PC-3 (cell line): ENCODE data around the gene PIEZO1. TPM values are rescaled to one million over a fixed set of nuclear protein-coding genes. Genes with fewer than 3 reads are reported as not detected.
"Not testable (repeated sequence)": the region's sequence is repeated elsewhere in the genome, so short reads cannot be mapped to it uniquely, and the experiment has no call there.

Experiments
- ATAC-seq: fragments of 200-7000 bp; cut with Tn5 transposase; 2 replicates; pipeline ENCODE4 v1.9.1; 2020; ENCODE audit warnings: mild to moderate bottlenecking, moderate library complexity
- BruUV-seq: library from RNA; stranded (reverse); fragments of 400-500 nt; replicated peaks from 2 replicates; lab custom pipeline; 2021; lab: Mats Ljungman, UMichigan
- CTCF ChIA-PET: fragments of 300-600 bp; sonication (Branson Sonifier 250); formaldehyde crosslinking; loops from one replicate; lab custom pipeline; 2022; ENCODE audit warnings: antibody characterized with exemption; lab: Charles Lee
- POLR2A ChIA-PET: fragments of 300-600 bp; sonication (Branson Sonifier 250); formaldehyde crosslinking; loops from one replicate; lab custom pipeline; 2022; ENCODE audit warnings: antibody characterized with exemption; ENCODE audit not compliant: unreplicated experiment; lab: Charles Lee
- DNase-seq: peaks from one replicate; pipeline ENCODE4 v3.0.0-alpha.2; 2015
- H2AFZ ChIP-seq: fragments of 300-600 bp; sonication (generic); 2 replicates; pipeline ENCODE4 v1.6.0; 2016; ENCODE audit warnings: antibody characterized with exemption, low read length
- H3F3A ChIP-seq: fragments of 300-600 bp; sonication (generic); one replicate; pipeline ENCODE4 v1.6.0; 2017; ENCODE audit warnings: antibody characterized with exemption, low read length, control low read depth, mild to moderate bottlenecking; ENCODE audit not compliant: unreplicated experiment
- H3K27ac ChIP-seq: fragments of 300-600 bp; sonication (generic); 2 replicates; pipeline ENCODE4 v1.5.1; 2016; ENCODE audit warnings: mild to moderate bottlenecking, low read length
- H3K27me3 ChIP-seq: fragments of 300-600 bp; sonication (generic); 2 replicates; pipeline ENCODE4 v1.6.1; 2016; ENCODE audit warnings: low read length, mixed read lengths
- H3K36me3 ChIP-seq: fragments of 300-600 bp; sonication (generic); 2 replicates; pipeline ENCODE4 v1.6.1; 2016; ENCODE audit warnings: low read depth, mixed run types, low read length, mixed read lengths
- H3K4me1 ChIP-seq: fragments of 300-600 bp; sonication (generic); 2 replicates; pipeline ENCODE4 v1.5.1; 2016; ENCODE audit warnings: low read length; ENCODE audit not compliant: insufficient read depth
- H3K4me2 ChIP-seq: fragments of 300-600 bp; sonication (generic); 2 replicates; pipeline ENCODE4 v1.6.0; 2016; ENCODE audit warnings: low read length
- H3K4me3 ChIP-seq: fragments of 300-600 bp; sonication (generic); 2 replicates; pipeline ENCODE4 v1.5.1; 2016; ENCODE audit warnings: mild to moderate bottlenecking, low read length, mixed read lengths
- H3K79me2 ChIP-seq: fragments of 300-600 bp; sonication (generic); 2 replicates; pipeline ENCODE4 v1.6.1; 2017; ENCODE audit warnings: low read length, mixed read lengths
- H3K9ac ChIP-seq: fragments of 300-600 bp; sonication (generic); 2 replicates; pipeline ENCODE4 v1.6.0; 2016; ENCODE audit warnings: mild to moderate bottlenecking, low read length
- H3K9me2 ChIP-seq: fragments of 300-600 bp; sonication (generic); replicated peaks from 2 replicates; pipeline ENCODE4 v1.6.1; 2016; ENCODE audit warnings: mixed run types, low read length, mixed read lengths
- H3K9me3 ChIP-seq: fragments of 300-600 bp; sonication (generic); 2 replicates; pipeline ENCODE4 v1.6.1; 2016; ENCODE audit warnings: low read length, mixed read lengths
- H4K20me1 ChIP-seq: fragments of 300-600 bp; sonication (generic); 2 replicates; pipeline ENCODE4 v1.6.1; 2016; ENCODE audit warnings: low read length, mixed read lengths
- EZH2 ChIP-seq: fragments of 300-600 bp; sonication (generic); IDR thresholded peaks from one replicate; pipeline ENCODE4 v1.6.1; 2017; ENCODE audit warnings: antibody characterized with exemption, mild to moderate bottlenecking, low read length; ENCODE audit not compliant: unreplicated experiment
- EZH2phosphoT487 ChIP-seq: fragments of 300-600 bp; sonication (generic); IDR thresholded peaks from 2 replicates; pipeline ENCODE4 v1.6.1; 2018; ENCODE audit warnings: mild to moderate bottlenecking, antibody characterized with exemption, low read length, borderline replicate concordance
- intact Hi-C: fragments of 100-400 bp; cut with micrococcal nuclease; formaldehyde crosslinking; loops from 2 replicates; pipeline ENCODE4 v1.9.0; 2023
- total RNA-seq: library from RNA; depleted of rRNA; stranded (reverse); fragments of >200 nt; gene quantifications from 2 replicates; pipeline ENCODE4 v1.2.3, GENCODE V29; 2014
- TF ChIP-seq, protein P1 (sequence below): fragments of 300-600 bp; sonication (generic); conservative IDR thresholded peaks from 2 replicates; pipeline ENCODE4 v1.5.1; 2017; ENCODE audit warnings: antibody characterized with exemption, low read depth, mild to moderate bottlenecking, low read length

Gene PIEZO1
- total RNA-seq, 1 experiment from 2014 or later: 180 TPM

GRCh38 chr16:88772871-88773811 lies 11.9 kb downstream of the PIEZO1 start:
- peaks cover 37% of the 10 kb centered on the region for H3K4me1 ChIP-seq
- no peak overlapping the region for H3K4me2 ChIP-seq

GRCh38 chr16:88771781-88772180 lies 13.2 kb downstream of the PIEZO1 start:
- H3K9me2 ChIP-seq, H2AFZ ChIP-seq, H3K27me3 ChIP-seq, DNase-seq, ATAC-seq, H3K9ac ChIP-seq, H3F3A ChIP-seq, H3K4me3 ChIP-seq, POLR2A ChIA-PET, H3K4me2 ChIP-seq, BruUV-seq, intact Hi-C loops, H3K9me3 ChIP-seq, H3K27ac ChIP-seq, H3K36me3 ChIP-seq: not testable (repeated sequence)
- Histone ChIP-seq H3K79me2 (peaks cover 97% of the 10 kb centered on the region), H4K20me1 (peaks cover 19% of the 10 kb centered on the region; the same call in 1 of the 2 replicates), H3K4me1 (peaks cover 40% of the 10 kb centered on the region)
- CTCF ChIA-PET: interaction anchor here (1.9 kb wide), 1 partner anchor 34 kb away, joined by 9 read pairs; no protein-coding TSS in a partner anchor

More at GRCh38 chr16:88772871-88773811, 11.9 kb downstream of the PIEZO1 start:
- Histone ChIP-seq H3K9me3 (no peaks in the 10 kb centered on the region), H3K9ac (no peak overlapping the region), H4K20me1 (peaks cover 19% of the 10 kb centered on the region; the same call in 1 of the 2 replicates), H3F3A (no peaks in the 10 kb centered on the region), H3K9me2 (no peaks in the 10 kb centered on the region), H3K79me2 (peaks cover 97% of the 10 kb centered on the region), H3K27me3 (no peaks in the 10 kb centered on the region), H3K4me3 (no peak overlapping the region), H2AFZ (no peak overlapping the region), H3K36me3 (no peaks in the 10 kb centered on the region), H3K27ac (no peak overlapping the region)
- DNase-seq: peak; percentile 18
- ATAC-seq: no peak
- BruUV-seq: no TSS peak
- intact Hi-C loops: no loop called here
- ChIA-PET CTCF (interaction anchor here (0.6 to 1.1 kb wide), 2 partner anchors 11 to 36 kb away, joined by 3 to 7 read pairs; no protein-coding TSS in a partner anchor), POLR2A (interaction anchor here (0.6 to 0.7 kb wide), 2 partner anchors 9 to 11 kb away, joined by 6 to 7 read pairs; no protein-coding TSS in a partner anchor)
- TF ChIP-seq EZH2 (no peak), EZH2phosphoT487 (no peak)
- TF ChIP-seq, protein P1, sequence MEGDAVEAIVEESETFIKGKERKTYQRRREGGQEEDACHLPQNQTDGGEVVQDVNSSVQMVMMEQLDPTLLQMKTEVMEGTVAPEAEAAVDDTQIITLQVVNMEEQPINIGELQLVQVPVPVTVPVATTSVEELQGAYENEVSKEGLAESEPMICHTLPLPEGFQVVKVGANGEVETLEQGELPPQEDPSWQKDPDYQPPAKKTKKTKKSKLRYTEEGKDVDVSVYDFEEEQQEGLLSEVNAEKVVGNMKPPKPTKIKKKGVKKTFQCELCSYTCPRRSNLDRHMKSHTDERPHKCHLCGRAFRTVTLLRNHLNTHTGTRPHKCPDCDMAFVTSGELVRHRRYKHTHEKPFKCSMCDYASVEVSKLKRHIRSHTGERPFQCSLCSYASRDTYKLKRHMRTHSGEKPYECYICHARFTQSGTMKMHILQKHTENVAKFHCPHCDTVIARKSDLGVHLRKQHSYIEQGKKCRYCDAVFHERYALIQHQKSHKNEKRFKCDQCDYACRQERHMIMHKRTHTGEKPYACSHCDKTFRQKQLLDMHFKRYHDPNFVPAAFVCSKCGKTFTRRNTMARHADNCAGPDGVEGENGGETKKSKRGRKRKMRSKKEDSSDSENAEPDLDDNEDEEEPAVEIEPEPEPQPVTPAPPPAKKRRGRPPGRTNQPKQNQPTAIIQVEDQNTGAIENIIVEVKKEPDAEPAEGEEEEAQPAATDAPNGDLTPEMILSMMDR: no peak

DNA sequence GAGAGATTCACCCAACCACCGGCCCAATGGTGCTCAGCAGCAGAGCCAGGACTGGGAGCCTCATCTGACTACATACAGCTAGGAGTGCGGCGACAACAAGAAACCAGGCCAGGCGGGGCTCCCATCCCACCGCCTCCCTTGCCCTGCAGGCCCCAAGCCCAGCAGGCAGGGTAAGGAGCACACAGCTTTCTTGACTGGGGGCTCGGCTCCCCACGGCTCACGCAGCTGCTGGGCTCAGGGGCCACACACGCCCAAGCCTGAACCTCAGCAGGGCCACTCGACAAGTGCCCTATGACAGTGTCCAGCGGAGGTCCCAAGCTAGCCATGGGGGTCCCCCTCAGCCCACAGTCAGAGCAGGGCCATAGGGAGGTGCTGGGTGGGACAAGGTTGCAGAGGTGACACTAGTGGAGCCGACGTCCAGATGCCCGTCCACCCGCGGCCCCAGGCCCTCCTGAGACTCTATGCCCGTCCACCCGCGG lies 13.7 kb downstream of the PIEZO1 start:
- Histone ChIP-seq H3K27me3 (no peaks in the 10 kb centered on the region), H3K4me2 (peak overlapping the region; percentile 82), H3K9me3 (no peaks in the 10 kb centered on the region), H2AFZ (no peak overlapping the region), H3K4me3 (peak overlapping the region; percentile 47; the same call in 1 of the 2 replicates), H3K79me2 (peaks cover 97% of the 10 kb centered on the region), H3K27ac (peak overlapping the region; percentile 91), H3K4me1 (peaks cover 40% of the 10 kb centered on the region), H3F3A (no peaks in the 10 kb centered on the region), H3K9ac (no peak overlapping the region), H4K20me1 (peaks cover 23% of the 10 kb centered on the region; the same call in 1 of the 2 replicates), H3K36me3 (no peaks in the 10 kb centered on the region), H3K9me2 (no peaks in the 10 kb centered on the region)
- BruUV-seq: no TSS peak
- ATAC-seq (no peak; the same call in 1 of the 2 replicates), DNase-seq (no peak)
- CTCF ChIA-PET: interaction anchor here (0.7 to 1.9 kb wide), 2 partner anchors 13 to 34 kb away, joined by 3 to 9 read pairs; no protein-coding TSS in a partner anchor
- POLR2A ChIA-PET: no interaction called here
- intact Hi-C loops: no loop called here
- TF ChIP-seq EZH2phosphoT487 (no peak), EZH2 (no peak)
- TF ChIP-seq, protein P1: no peak
